Body of pancreas (tissue), 4 donors: ENCODE data around the gene TMEM181. TPM values are rescaled to one million over a fixed set of nuclear protein-coding genes. Genes with fewer than 3 reads are reported as not detected.
A peak's percentile ranks its signal among the peaks of the same experiment; 100 is the strongest.

Experiments used
- ATAC-seq: fragments of 150-250 bp; one replicate; pipeline ENCODE4 v1.9.1; 2016
- DNase-seq, 4 donors: peaks; one replicate each; pipeline ENCODE4 v3.0.0-alpha.2; 2019
- H3K27ac ChIP-seq, 4 donors: fragments of 200-600 bp; sonication (generic); 1 replicate in 3 of 4; 2 replicates in 1 of 4; pipeline versions ENCODE4 v1.5.1 to v1.6.1; 2016 to 2019; ENCODE audit warnings: mild to moderate bottlenecking in 1 of 4, mixed read lengths in 1 of 4, moderate library complexity in 1 of 4
- H3K27me3 ChIP-seq, 2 donors: fragments of 200-600 bp; sonication (generic); one replicate each; pipeline ENCODE4 v1.6.0; 2016; ENCODE audit warnings: mild to moderate bottlenecking in 1 of 2
- H3K36me3 ChIP-seq, 2 donors: fragments of 200-600 bp; sonication (generic); replicated peaks in 1 of 2; 2 replicates each; pipeline ENCODE4 v1.5.1; 2016; ENCODE audit warnings: low read depth in 2 of 2; ENCODE audit not compliant: insufficient read depth in 1 of 2
- H3K4me1 ChIP-seq: fragments of 200-600 bp; sonication (generic); one replicate; pipeline ENCODE4 v1.6.0; 2016
- H3K4me3 ChIP-seq, 2 donors: fragments of 200-600 bp; sonication (generic); 1 replicate in 1 of 2; 2 replicates in 1 of 2; pipeline ENCODE4 v1.5.1; 2016 to 2019
- H3K9me3 ChIP-seq, 3 donors: fragments of 200-600 bp; sonication (generic); 1 replicate in 2 of 3; 2 replicates in 1 of 3; pipeline ENCODE4 v1.5.1; 2016
- POLR2A ChIP-seq, 3 donors: fragments of 450-650 bp; IDR thresholded peaks; one replicate each; pipeline ENCODE4 v1.6.1; 2016; ENCODE audit warnings: antibody characterized with exemption in 3 of 3, mild to moderate bottlenecking in 2 of 3
- WGBS, 2 donors: methylation state at CpG; one replicate each; pipeline ENCODE4 v1.1.5; 2017; 5-methylcytosine and 5-hydroxymethylcytosine counted together
- intact Hi-C: fragments of 100-400 bp; cut with DNase I; formaldehyde crosslinking; loops from one replicate; pipeline ENCODE4 v1.15.1; 2023
- total RNA-seq, 2 donors: library from RNA; depleted of rRNA; stranded (reverse); fragments of >200 nt; gene quantifications; one replicate each; pipeline ENCODE4 v1.1.0, GENCODE V29; 2016
- TF ChIP-seq, protein P1 (sequence below), 7 experiments: fragments of 450-650 bp in 4 of 7; fragments of 200-600 bp in 3 of 7; sonication (generic) in 3 of 7; IDR thresholded peaks; one replicate each; pipeline ENCODE4 v1.5.1; 2016 to 2019; ENCODE audit warnings: antibody characterized with exemption in 7 of 7

Gene TMEM181
- total RNA-seq, 2 donors from 2014 or later: 19.8 to 34.2 TPM

DNA sequence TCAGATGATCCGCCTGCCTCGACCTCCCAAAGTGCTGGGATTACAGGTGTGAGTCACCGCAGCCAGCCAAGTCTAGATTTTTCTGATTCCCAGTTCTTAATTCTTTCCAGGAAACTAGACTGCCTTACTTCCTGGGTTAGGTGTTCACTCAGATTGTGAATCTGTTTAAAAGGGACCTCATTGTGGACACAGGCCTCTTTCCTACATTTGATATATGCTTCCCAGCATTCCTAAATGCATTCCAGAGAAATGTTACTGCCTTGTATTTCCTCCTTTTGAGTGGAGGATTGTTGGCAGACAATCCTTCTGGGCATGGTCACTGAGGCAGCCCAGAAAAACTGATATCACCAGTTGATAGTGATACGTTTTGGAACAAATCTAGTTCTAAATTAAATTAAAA, 15.7 kb downstream of the TMEM181 start:
- intact Hi-C loops: no loop called here
- Histone ChIP-seq H3K4me3 (no peak overlapping the region), H3K36me3 (no peaks in the 10 kb centered on the region), H3K27me3 (no peaks in the 10 kb centered on the region), H3K9me3 (no peaks in the 10 kb centered on the region), H3K4me1 (peaks cover 57% of the 10 kb centered on the region), H3K27ac (peak overlapping the region in 2 of 4 donors; percentile 40 to 43)
- 50 to 70% methylated on average over 4 of the region's 4 CpGs for WGBS, 2 donors
- TF ChIP-seq POLR2A (IDR thresholded peaks at IDR 0.05): no peak
- TF ChIP-seq, protein P1, sequence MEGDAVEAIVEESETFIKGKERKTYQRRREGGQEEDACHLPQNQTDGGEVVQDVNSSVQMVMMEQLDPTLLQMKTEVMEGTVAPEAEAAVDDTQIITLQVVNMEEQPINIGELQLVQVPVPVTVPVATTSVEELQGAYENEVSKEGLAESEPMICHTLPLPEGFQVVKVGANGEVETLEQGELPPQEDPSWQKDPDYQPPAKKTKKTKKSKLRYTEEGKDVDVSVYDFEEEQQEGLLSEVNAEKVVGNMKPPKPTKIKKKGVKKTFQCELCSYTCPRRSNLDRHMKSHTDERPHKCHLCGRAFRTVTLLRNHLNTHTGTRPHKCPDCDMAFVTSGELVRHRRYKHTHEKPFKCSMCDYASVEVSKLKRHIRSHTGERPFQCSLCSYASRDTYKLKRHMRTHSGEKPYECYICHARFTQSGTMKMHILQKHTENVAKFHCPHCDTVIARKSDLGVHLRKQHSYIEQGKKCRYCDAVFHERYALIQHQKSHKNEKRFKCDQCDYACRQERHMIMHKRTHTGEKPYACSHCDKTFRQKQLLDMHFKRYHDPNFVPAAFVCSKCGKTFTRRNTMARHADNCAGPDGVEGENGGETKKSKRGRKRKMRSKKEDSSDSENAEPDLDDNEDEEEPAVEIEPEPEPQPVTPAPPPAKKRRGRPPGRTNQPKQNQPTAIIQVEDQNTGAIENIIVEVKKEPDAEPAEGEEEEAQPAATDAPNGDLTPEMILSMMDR (IDR thresholded peaks at IDR 0.05): no peak
- ATAC-seq: no peak
- no peak for DNase-seq

DNA sequence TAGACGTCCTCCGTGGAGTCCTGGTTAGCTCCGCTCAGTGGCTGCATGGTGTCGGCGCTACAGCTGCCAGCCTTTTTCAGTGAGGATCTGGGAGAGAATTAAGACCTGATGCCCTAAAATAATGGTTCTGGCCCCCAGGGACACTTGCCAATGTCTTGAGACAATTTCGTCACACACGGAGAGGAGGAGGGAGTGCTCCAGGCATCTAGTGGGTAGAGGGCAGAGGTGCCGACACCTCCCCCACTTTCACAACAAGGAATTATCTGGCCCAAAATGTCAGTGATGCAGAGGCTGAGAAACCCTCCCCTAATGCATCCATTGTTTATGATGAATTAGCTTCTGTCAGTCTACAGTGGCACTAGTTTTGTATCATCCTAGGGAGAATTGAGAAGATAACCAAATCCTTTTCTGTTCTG, 24.4 kb downstream of the TMEM181 start:
- no peak for DNase-seq
- TF ChIP-seq POLR2A (IDR thresholded peaks at IDR 0.05): no peak
- TF ChIP-seq, protein P1 (IDR thresholded peaks at IDR 0.05): no peak
- Histone ChIP-seq H3K9me3 (no peaks in the 10 kb centered on the region), H3K36me3 (peaks cover 5 to 37% of the 10 kb centered on the region in 2 donors), H3K27me3 (no peaks in the 10 kb centered on the region), H3K27ac (no peak overlapping the region), H3K4me1 (no peaks in the 10 kb centered on the region), H3K4me3 (no peak overlapping the region)
- 90 to 93% methylated on average over 8 of the region's 8 CpGs for whole genome bisulfite sequencing, 2 donors
- ATAC-seq: no peak
- intact Hi-C loops: no loop called here

DNA sequence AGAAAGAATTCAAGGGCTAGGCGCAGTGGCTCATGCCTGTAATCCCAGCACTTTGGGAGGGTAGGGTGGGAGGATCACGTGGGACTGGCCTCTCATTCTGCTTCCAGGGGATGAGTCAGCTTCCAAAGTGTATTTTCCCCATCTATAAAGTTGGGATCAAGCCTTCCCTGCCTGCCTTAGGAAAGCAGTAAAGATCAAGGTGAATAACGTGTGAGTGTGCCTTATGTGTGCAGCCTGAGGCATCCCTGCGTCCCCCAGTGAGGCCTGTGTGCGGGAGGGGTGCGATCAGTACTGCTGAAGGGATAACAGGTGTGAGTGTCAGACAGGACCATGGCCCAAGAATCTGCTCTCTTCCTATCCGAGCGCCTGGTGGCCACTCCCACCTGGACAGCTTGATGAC, 26.8 kb downstream of the TMEM181 start:
- Histone ChIP-seq H3K9me3 (no peaks in the 10 kb centered on the region), H3K36me3 (peaks cover 5 to 52% of the 10 kb centered on the region in 2 donors), H3K4me3 (no peak overlapping the region), H3K27me3 (no peaks in the 10 kb centered on the region), H3K27ac (no peak overlapping the region), H3K4me1 (no peaks in the 10 kb centered on the region)
- ATAC-seq: no peak
- 94 to 98% methylated on average over 4 to 7 of the region's 8 CpGs for WGBS, 2 donors
- intact Hi-C loops: no loop called here
- DNase-seq: no peak
- TF ChIP-seq, protein P1 (IDR thresholded peaks at IDR 0.05): no peak
- no peak for TF ChIP-seq POLR2A (IDR thresholded peaks at IDR 0.05)

- peaks cover 5 to 57% of the 10 kb centered on the region in 2 donors for H3K36me3 ChIP-seq
- DNase-seq (no peak), ATAC-seq (no peak)
- intact Hi-C loops: no loop called here
- no peak for TF ChIP-seq POLR2A (IDR thresholded peaks at IDR 0.05)
- TF ChIP-seq, protein P1 (IDR thresholded peaks at IDR 0.05): no peak
- H3K4me3 ChIP-seq: no peak overlapping the region
- 85 to 88% methylated on average over 8 of the region's 8 CpGs for WGBS, 2 donors
- H3K9me3 ChIP-seq: no peaks in the 10 kb centered on the region
- H3K27me3 ChIP-seq: no peaks in the 10 kb centered on the region
- H3K4me1 ChIP-seq: no peaks in the 10 kb centered on the region
- no peak overlapping the region for H3K27ac ChIP-seq
Measured at GRCh38 chr6:158589366-158589765, 29.5 kb downstream of the TMEM181 start.

DNA sequence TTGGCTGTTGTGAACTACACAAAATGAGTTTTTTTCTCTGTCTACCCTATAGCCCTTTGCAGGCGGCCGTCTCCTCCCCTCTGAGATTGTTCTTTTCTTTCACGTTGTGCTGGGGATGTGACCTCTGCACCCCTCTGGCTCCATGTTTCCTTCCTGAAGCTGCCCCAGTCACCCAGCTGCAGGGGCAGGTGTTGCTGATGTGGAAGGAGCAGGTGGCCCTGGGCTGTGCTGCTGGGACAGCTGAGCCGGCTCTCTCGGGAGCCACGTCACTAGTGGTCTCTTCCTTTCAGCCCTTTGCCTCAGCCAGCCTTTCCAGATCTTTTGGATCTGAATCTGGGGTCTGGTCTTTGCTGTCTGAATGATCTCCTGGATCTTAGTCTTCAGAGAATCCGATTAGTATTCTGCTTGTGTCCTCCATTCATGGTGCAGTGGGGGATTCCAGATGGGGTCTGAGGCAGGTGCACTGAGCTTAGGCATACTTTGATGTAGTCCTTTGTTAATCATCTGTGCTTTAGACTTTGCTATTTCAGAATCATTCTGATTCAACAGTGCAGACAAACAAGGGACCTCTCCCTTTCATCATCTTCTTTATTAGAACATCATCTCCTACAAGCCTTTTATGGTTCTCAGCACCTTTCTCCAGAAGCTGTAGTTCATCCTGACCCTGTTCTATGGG, 31.4 kb downstream of the TMEM181 start:
- Histone ChIP-seq H3K36me3 (peaks cover under 1 to 44% of the 10 kb centered on the region in 2 donors), H3K4me1 (no peaks in the 10 kb centered on the region), H3K4me3 (no peak overlapping the region), H3K27me3 (no peaks in the 10 kb centered on the region), H3K9me3 (no peaks in the 10 kb centered on the region), H3K27ac (no peak overlapping the region)
- DNase-seq (no peak), ATAC-seq (no peak)
- TF ChIP-seq, protein P1 (IDR thresholded peaks at IDR 0.05): no peak
- no peak for TF ChIP-seq POLR2A (IDR thresholded peaks at IDR 0.05)
- intact Hi-C loops: no loop called here
- 77 to 90% methylated on average over 7 of the region's 7 CpGs for WGBS, 2 donors
